ENCODE results near the gene AGPAT3.
"Not testable (repeated sequence)": the region's sequence is repeated elsewhere in the genome, so short reads cannot be mapped to it uniquely, and the experiment has no call there.

Gene AGPAT3

DNA sequence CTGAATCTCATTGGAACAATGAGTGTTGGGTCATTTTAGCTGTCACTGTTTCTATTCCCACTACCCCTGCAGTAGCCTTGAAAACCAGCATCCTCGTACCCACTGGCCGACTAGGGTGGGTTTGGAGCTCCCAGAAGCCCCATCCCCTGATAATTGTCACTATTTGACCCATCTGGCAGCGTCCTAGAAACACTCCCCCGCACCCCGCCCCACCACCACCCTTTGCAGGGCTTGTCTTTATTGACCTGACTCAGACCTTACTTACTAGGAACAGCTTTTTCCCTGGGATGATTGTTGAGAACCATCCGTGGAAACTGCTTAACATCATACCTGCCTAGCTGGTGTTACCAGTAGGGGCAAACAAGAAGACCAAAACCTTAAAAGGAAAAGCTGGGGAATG lies 28.4 kb upstream of the AGPAT3 start:
- Histone ChIP-seq H3K27ac (ENCODE audit: low read depth, low read length) (no peak overlapping the region), H3K9ac (ENCODE audit: low read length) (no peak overlapping the region), H3K9me3 (ENCODE audit: low read length) (no peaks in the 10 kb centered on the region), H3K4me1 (ENCODE audit: insufficient read depth, low read length) (no peaks in the 10 kb centered on the region), H3K27me3 (ENCODE audit: control insufficient read depth in 1 of 2, insufficient read depth in 2 of 2, low read length in 2 of 2) (no peaks in the 10 kb centered on the region), H3K36me3 (ENCODE audit: insufficient read depth, low read length) (no peaks in the 10 kb centered on the region), H3K4me3 (ENCODE audit: low read depth in 1 of 2, low read length in 2 of 2) (no peak overlapping the region)

DNA sequence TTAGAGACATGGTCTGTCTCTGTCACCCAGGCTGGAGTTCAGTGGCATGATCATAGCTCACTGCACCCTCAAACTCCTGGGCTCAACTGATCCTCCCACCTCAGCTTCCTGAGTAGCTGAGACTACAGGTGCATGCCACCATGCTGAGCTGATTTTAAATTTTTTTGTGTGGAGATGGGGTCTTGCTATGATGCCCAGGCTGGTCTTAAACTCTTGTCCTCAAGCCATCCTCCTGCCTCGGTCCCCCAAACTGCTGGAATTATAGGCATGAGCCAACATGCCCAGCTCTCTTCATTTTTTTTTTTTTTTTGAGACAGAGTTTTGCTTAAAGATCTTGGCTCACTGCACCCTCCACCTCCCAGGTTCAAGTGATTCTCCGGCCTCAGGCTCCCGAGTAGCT lies 24.8 kb upstream of the AGPAT3 start:
- Histone ChIP-seq H3K27me3 (ENCODE audit: control insufficient read depth in 1 of 2, insufficient read depth in 2 of 2, low read length in 2 of 2) (no peaks in the 10 kb centered on the region), H3K4me1 (ENCODE audit: insufficient read depth, low read length) (no peaks in the 10 kb centered on the region), H3K36me3 (ENCODE audit: insufficient read depth, low read length) (no peaks in the 10 kb centered on the region), H3K9ac (ENCODE audit: low read length) (no peak overlapping the region), H3K4me3 (ENCODE audit: low read depth in 1 of 2, low read length in 2 of 2) (no peak overlapping the region), H3K9me3 (ENCODE audit: low read length) (no peaks in the 10 kb centered on the region), H3K27ac (ENCODE audit: low read depth, low read length) (no peak overlapping the region)

DNA sequence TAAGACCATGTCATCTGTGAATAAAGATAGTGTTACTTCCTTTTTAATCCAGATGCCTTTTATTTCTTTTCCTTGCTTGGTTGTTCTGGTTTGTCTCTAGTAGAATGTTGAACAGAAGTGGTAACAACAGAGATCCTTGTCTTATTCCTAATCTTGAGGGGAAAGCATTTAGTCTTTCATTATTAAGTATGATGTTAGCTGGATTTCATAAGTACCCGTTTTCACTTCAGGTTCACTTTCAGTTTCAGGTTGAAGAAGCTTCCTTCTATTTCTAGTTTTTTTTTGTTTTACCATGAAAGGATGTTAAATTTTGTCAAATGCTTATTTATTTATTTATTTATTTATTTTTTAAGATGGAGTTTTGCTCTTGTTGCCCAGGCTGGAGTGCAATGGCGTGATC lies 22.3 kb upstream of the AGPAT3 start:
- Histone ChIP-seq H3K9me3 (ENCODE audit: low read length) (no peaks in the 10 kb centered on the region), H3K36me3 (ENCODE audit: insufficient read depth, low read length) (no peaks in the 10 kb centered on the region), H3K4me3 (ENCODE audit: low read depth in 1 of 2, low read length in 2 of 2) (no peak overlapping the region), H3K27me3 (ENCODE audit: control insufficient read depth in 1 of 2, insufficient read depth in 2 of 2, low read length in 2 of 2) (no peaks in the 10 kb centered on the region), H3K27ac (ENCODE audit: low read depth, low read length) (no peak overlapping the region), H3K9ac (ENCODE audit: low read length) (no peak overlapping the region), H3K4me1 (ENCODE audit: insufficient read depth, low read length) (no peaks in the 10 kb centered on the region)

DNA sequence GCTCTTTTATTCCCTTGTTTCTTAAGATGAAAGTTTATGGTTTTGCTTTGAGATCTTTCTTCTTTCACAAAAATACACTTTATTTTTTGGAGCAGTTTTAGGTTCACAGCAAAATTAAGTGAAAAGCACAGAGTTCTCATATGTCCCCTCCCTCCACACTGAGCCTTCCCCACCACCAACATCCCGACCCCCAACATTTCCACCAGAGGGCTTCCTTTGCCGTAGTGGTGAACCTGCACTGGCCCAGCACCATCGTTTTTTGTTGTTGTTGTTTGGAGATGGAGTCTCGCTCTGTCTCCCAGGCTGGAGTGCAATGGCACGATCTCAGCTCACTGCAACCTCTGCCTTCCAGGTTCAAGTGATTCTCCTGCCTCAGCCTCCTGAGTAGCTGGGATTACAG lies 20.1 kb upstream of the AGPAT3 start:
- not testable (repeated sequence) for H3K9me3 ChIP-seq (ENCODE audit: low read length); H3K27ac ChIP-seq (ENCODE audit: low read depth, low read length); H3K9ac ChIP-seq (ENCODE audit: low read length); H3K4me1 ChIP-seq (ENCODE audit: insufficient read depth, low read length); H3K36me3 ChIP-seq (ENCODE audit: insufficient read depth, low read length); H3K27me3 ChIP-seq (ENCODE audit: control insufficient read depth in 1 of 2, insufficient read depth in 2 of 2, low read length in 2 of 2); H3K4me3 ChIP-seq (ENCODE audit: low read depth in 1 of 2, low read length in 2 of 2)

DNA sequence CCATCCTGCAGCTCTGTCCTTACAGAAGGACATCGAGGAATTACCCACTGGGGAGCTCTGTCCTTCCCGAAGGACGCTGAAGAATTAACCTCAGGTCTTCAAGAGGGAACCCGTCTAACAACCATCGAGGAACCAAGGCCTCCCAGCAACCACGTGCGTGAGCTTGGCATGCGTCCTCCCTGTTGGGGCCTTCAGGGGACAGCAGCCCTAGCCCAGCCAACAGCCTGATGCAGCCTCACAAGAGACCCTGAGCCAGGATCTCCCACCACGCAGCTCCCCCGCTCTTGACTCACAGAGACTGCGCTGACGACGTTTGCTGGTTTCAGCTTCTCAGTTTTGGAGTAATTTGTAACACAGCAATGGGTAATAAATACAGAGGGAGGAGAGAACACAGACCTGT lies 19.6 kb upstream of the AGPAT3 start:
- no peak overlapping the region for H3K9ac ChIP-seq (ENCODE audit: low read length)
- no peaks in the 10 kb centered on the region for H3K4me1 ChIP-seq (ENCODE audit: insufficient read depth, low read length)
- no peak overlapping the region for H3K27ac ChIP-seq (ENCODE audit: low read depth, low read length)
- H3K4me3 ChIP-seq (ENCODE audit: low read depth in 1 of 2, low read length in 2 of 2) = no peak overlapping the region
- no peaks in the 10 kb centered on the region for H3K36me3 ChIP-seq (ENCODE audit: insufficient read depth, low read length)
- H3K27me3 ChIP-seq (ENCODE audit: control insufficient read depth in 1 of 2, insufficient read depth in 2 of 2, low read length in 2 of 2) = no peaks in the 10 kb centered on the region
- H3K9me3 ChIP-seq (ENCODE audit: low read length) = no peaks in the 10 kb centered on the region

DNA sequence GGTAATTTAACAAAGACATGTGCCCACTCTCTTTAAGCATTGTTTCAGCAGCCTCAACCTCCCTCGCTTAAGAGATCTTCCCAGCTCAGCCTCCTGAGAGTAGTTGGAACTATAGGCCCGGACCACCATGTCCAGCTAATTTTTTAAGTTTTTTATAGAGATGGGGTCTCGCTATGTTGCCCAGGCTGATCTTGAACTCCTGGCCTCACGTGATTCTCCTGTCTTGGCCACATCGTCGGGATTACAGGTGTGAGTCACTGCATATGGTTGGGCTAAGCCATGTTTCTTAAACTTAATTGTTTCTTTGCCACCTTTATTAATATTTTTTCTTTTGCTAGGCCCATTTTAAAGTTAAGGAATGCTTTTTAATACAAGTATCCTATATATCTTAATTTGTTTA lies 18.6 kb upstream of the AGPAT3 start:
- Histone ChIP-seq H3K27ac (ENCODE audit: low read depth, low read length) (no peak overlapping the region), H3K9ac (ENCODE audit: low read length) (no peak overlapping the region), H3K27me3 (ENCODE audit: control insufficient read depth in 1 of 2, insufficient read depth in 2 of 2, low read length in 2 of 2) (no peaks in the 10 kb centered on the region), H3K4me3 (ENCODE audit: low read depth in 1 of 2, low read length in 2 of 2) (no peak overlapping the region), H3K4me1 (ENCODE audit: insufficient read depth, low read length) (no peaks in the 10 kb centered on the region), H3K9me3 (ENCODE audit: low read length) (no peaks in the 10 kb centered on the region), H3K36me3 (ENCODE audit: insufficient read depth, low read length) (no peaks in the 10 kb centered on the region)

DNA sequence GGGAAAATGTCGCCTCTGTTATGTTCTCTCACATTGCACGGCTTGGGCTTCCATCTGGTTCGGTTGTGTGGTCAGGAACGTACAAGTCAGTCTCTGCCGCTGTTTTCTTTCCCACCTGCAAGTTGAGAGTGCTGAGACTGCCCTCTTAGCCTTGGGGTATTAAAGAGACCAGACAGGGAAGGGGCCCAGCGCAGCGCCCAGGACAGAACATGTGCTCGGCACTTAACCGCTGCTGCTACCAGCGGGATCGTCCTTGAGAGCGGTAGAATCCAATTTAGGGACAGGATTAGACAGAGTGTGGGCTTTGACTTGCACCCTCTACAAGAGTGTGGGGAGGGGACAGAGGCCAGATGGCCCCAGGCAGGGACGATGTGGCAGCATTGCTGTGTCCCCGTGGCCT lies 17.7 kb upstream of the AGPAT3 start:
- Histone ChIP-seq H3K4me3 (ENCODE audit: low read depth in 1 of 2, low read length in 2 of 2) (no peak overlapping the region), H3K36me3 (ENCODE audit: insufficient read depth, low read length) (no peaks in the 10 kb centered on the region), H3K9me3 (ENCODE audit: low read length) (no peaks in the 10 kb centered on the region), H3K27me3 (ENCODE audit: control insufficient read depth in 1 of 2, insufficient read depth in 2 of 2, low read length in 2 of 2) (no peaks in the 10 kb centered on the region), H3K4me1 (ENCODE audit: insufficient read depth, low read length) (no peaks in the 10 kb centered on the region), H3K27ac (ENCODE audit: low read depth, low read length) (no peak overlapping the region), H3K9ac (ENCODE audit: low read length) (no peak overlapping the region)

DNA sequence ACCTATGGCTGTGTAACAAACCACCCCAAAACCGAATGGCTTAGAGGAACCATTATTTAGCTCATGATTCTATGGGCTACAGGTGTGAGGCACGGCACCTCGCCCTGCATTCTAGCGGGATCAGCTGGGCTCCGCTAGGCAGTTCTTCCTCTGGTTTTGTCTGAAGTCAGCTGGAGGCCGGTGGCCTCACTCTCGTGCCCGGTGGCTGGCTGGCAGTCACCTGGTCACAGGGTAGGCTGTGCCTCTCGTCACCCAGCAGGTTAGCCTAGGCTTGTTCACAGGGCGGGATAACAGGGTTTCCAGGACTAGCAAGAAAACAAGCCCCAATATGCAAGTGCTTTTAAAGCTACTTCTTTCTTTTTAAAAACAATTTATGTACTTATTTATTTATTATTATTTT lies 16.3 kb upstream of the AGPAT3 start:
- H3K9ac ChIP-seq (ENCODE audit: low read length) = no peak overlapping the region
- H3K36me3 ChIP-seq (ENCODE audit: insufficient read depth, low read length) = no peaks in the 10 kb centered on the region
- H3K27me3 ChIP-seq (ENCODE audit: control insufficient read depth in 1 of 2, insufficient read depth in 2 of 2, low read length in 2 of 2) = no peaks in the 10 kb centered on the region
- no peaks in the 10 kb centered on the region for H3K9me3 ChIP-seq (ENCODE audit: low read length)
- no peaks in the 10 kb centered on the region for H3K4me1 ChIP-seq (ENCODE audit: insufficient read depth, low read length)
- no peak overlapping the region for H3K27ac ChIP-seq (ENCODE audit: low read depth, low read length)
- H3K4me3 ChIP-seq (ENCODE audit: low read depth in 1 of 2, low read length in 2 of 2) = no peak overlapping the region

DNA sequence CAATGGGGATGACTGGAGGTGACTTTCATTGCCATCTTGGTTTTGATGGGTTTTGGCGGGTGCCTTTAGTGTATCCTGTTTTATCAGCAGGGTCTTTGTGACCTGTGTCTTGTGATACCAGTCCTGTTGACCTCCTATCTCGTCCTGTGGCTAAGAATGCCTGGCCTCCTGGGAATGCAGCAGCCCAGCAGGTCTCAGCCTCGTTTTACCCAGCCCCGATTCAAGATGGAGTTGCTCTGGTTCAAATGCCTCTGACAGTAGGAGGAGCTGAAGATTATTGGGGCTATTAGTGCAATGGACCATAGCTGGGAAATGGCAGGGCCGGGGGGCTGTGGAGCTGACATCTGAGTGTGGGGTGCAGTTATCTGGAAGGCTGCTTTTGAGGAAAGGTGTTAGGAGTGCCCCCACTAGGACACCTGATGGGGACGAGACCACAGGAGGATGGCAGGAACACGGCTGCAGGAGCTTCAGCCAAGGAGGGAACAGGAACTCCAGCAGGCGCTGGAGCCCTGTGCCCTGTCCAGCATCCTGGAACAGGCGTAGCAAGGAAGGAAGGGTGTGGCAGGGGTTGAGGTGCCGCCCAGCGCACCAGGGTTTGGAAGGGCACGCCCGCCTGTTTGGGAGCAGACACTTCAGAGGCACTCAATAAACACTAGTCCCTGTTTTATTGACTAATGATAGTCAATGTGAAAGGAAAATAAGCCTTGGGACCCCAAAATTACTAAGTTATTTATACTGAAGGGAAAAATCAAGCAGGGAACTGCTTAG lies 15.3 kb upstream of the AGPAT3 start:
- no peaks in the 10 kb centered on the region for H3K36me3 ChIP-seq (ENCODE audit: insufficient read depth, low read length)
- no peak overlapping the region for H3K27ac ChIP-seq (ENCODE audit: low read depth, low read length)
- no peak overlapping the region for H3K4me3 ChIP-seq (ENCODE audit: low read depth in 1 of 2, low read length in 2 of 2)
- H3K9ac ChIP-seq (ENCODE audit: low read length) = no peak overlapping the region
- H3K27me3 ChIP-seq (ENCODE audit: control insufficient read depth in 1 of 2, insufficient read depth in 2 of 2, low read length in 2 of 2) = no peaks in the 10 kb centered on the region
- no peaks in the 10 kb centered on the region for H3K4me1 ChIP-seq (ENCODE audit: insufficient read depth, low read length)
- H3K9me3 ChIP-seq (ENCODE audit: low read length) = no peaks in the 10 kb centered on the region

DNA sequence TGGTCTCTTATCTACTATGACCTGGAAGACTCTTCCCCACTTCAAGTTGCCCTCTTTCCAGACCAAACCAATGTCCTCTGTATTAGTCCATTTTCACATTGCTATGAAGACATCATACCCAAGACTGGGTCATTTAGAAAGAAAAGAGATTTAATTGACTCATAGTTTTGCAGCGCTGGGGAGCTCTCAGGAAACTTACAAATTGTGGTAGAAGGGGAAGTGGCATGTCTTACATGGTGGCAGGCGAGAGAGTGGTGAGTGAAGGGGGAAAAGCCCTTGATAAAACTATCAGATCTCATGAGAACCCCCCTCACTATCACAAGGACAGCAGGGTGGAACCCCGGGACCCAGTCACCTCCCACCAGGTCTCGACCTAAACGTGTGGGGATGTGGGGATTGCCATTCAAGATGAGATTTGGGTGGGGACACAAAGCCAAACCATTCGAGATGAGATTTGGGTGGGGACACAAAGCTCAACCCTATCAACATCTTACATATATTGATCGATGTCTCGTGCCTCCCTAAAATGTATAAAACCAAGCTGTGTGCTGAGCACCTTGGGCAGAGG lies 14.2 kb upstream of the AGPAT3 start:
- no peak overlapping the region for H3K9ac ChIP-seq (ENCODE audit: low read length)
- no peaks in the 10 kb centered on the region for H3K36me3 ChIP-seq (ENCODE audit: insufficient read depth, low read length)

DNA sequence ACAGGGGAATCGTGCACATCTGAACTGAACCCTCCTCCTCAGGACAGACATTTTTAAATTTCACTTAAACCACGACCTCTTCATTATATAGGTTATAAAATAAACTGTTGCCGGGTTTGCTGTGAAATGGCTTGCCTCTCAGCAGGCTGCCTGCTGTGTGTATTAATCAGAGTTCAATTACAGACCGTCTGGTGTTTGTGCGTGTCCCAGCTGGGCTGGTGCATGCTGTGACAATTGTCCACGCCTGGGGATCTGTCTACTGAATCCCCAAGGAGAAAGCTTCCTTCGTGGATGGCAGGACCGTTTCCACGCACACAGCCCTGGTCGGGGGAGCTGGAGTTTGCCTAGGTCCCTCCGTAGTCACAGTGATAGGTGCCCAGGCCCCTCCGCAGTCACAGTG lies 13.4 kb upstream of the AGPAT3 start:
- Histone ChIP-seq H3K4me3 (ENCODE audit: low read depth in 1 of 2, low read length in 2 of 2) (no peak overlapping the region), H3K27me3 (ENCODE audit: control insufficient read depth in 1 of 2, insufficient read depth in 2 of 2, low read length in 2 of 2) (no peaks in the 10 kb centered on the region), H3K9ac (ENCODE audit: low read length) (no peak overlapping the region), H3K36me3 (ENCODE audit: insufficient read depth, low read length) (no peaks in the 10 kb centered on the region), H3K27ac (ENCODE audit: low read depth, low read length) (no peak overlapping the region), H3K9me3 (ENCODE audit: low read length) (no peaks in the 10 kb centered on the region), H3K4me1 (ENCODE audit: insufficient read depth, low read length) (no peaks in the 10 kb centered on the region)

More for the DNA sequence above, 14.2 kb upstream of the AGPAT3 start:
- no peaks in the 10 kb centered on the region for H3K4me1 ChIP-seq (ENCODE audit: insufficient read depth, low read length)
- no peaks in the 10 kb centered on the region for H3K27me3 ChIP-seq (ENCODE audit: control insufficient read depth in 1 of 2, insufficient read depth in 2 of 2, low read length in 2 of 2)
- no peaks in the 10 kb centered on the region for H3K9me3 ChIP-seq (ENCODE audit: low read length)
- no peak overlapping the region for H3K4me3 ChIP-seq (ENCODE audit: low read depth in 1 of 2, low read length in 2 of 2)
- no peak overlapping the region for H3K27ac ChIP-seq (ENCODE audit: low read depth, low read length)
